ENCODE data around the gene KIAA1328. TPM values are rescaled to one million over a fixed set of nuclear protein-coding genes. Genes with fewer than 3 reads are reported as not detected.

Gene KIAA1328
- total and polyA plus RNA-seq, 2 donors, result 4.2 to 6.1 TPM

DNA sequence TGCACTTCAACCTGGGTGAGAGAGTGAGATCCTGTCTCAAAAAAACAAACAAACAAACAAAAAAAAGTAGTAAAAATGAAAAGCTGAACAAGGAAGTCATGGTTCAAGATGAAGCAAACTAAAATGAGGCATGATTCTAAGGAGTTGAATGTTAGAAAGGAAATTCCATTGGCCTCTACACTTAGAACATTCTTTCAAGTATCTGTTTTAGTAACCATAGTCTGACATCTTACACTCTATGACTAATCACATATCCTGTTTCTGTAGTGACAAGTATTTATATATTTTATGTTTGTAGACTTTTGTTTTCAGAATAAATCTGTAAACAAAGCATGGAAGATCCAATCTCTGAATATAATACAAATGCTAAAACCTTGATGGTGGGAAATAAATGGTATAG is 164.1 kb downstream of the KIAA1328 start:
- Histone ChIP-seq H3K36me3 (ENCODE audit: control insufficient read depth in 2 of 2, insufficient read depth in 2 of 2, low read length in 1 of 2) (no peaks in the 10 kb centered on the region), H3K27me3 (ENCODE audit: control insufficient read depth in 2 of 2, insufficient read depth in 1 of 2, low read length in 1 of 2) (no peaks in the 10 kb centered on the region), H3K4me1 (ENCODE audit: control insufficient read depth in 2 of 2, insufficient read depth in 2 of 2, low read length in 2 of 2) (no peaks in the 10 kb centered on the region), H3K9me3 (ENCODE audit: control insufficient read depth in 2 of 2, insufficient read depth in 1 of 2, low read length in 1 of 2) (peaks cover 0 to 6% of the 10 kb centered on the region in 2 donors), H3K4me3 (ENCODE audit: low read length in 2 of 2) (no peak overlapping the region), H3K27ac (ENCODE audit: low read depth in 1 of 2, low read length in 1 of 2) (no peak overlapping the region)
- DNase-seq (ENCODE audit: low read depth in 6 of 9, low spot score in 9 of 9), result no peak

DNA sequence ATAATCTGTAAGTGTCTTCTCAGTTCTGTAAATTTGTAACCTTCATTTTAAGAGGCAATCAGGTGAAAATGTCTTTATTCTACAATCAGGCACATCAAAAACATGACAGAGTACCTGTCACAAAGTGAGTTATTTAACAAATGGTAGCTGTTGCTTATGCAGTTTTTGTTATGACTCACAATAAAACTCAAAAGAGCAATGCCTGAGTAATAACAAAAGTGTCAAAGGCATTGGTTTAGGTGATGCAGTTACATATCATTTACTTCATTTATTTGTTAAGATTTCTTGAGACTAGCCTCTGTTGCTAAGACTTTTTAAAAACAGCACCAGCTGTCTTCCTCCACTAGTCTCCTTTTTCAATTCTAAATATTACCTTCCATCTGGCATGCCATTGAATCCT is 177.8 kb downstream of the KIAA1328 start:
- H3K4me1 ChIP-seq (ENCODE audit: control insufficient read depth in 2 of 2, insufficient read depth in 2 of 2, low read length in 2 of 2), result no peaks in the 10 kb centered on the region
- DNase-seq (ENCODE audit: low read depth in 6 of 9, low spot score in 9 of 9), result no peak

DNA sequence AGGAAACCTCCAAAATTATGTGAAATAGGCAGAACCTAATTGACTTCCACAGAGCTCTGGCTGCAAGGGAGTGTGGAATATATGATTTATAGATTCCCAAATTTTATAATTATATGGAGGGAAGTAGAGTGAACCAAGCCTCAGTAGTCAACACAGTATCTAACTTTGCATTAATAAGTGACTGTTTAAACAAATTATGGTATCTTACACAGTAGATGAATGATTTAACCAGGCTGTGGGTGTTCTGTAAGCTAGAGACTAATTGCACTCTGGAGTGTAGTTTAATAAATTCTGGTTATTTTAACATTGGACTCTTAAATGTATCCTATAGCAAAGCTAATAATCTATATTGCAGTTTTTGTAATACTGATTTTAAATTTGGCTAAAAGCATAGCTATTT is 183.5 kb downstream of the KIAA1328 start:
- Histone ChIP-seq H3K4me3 (ENCODE audit: low read length in 2 of 2) (no peak overlapping the region), H3K27ac (ENCODE audit: low read depth in 1 of 2, low read length in 1 of 2) (no peak overlapping the region), H3K9me3 (ENCODE audit: control insufficient read depth in 2 of 2, insufficient read depth in 1 of 2, low read length in 1 of 2) (no peaks in the 10 kb centered on the region), H3K27me3 (ENCODE audit: control insufficient read depth in 2 of 2, insufficient read depth in 1 of 2, low read length in 1 of 2) (no peaks in the 10 kb centered on the region), H3K36me3 (ENCODE audit: control insufficient read depth in 2 of 2, insufficient read depth in 2 of 2, low read length in 1 of 2) (no peaks in the 10 kb centered on the region), H3K4me1 (ENCODE audit: control insufficient read depth in 2 of 2, insufficient read depth in 2 of 2, low read length in 2 of 2) (no peaks in the 10 kb centered on the region)
- DNase-seq (ENCODE audit: low read depth in 6 of 9, low spot score in 9 of 9), result no peak

More for the DNA sequence above, 177.8 kb downstream of the KIAA1328 start:
- Histone ChIP-seq H3K36me3 (ENCODE audit: control insufficient read depth in 2 of 2, insufficient read depth in 2 of 2, low read length in 1 of 2) (no peaks in the 10 kb centered on the region), H3K4me3 (ENCODE audit: low read length in 2 of 2) (no peak overlapping the region), H3K27ac (ENCODE audit: low read depth in 1 of 2, low read length in 1 of 2) (no peak overlapping the region), H3K9me3 (ENCODE audit: control insufficient read depth in 2 of 2, insufficient read depth in 1 of 2, low read length in 1 of 2) (no peaks in the 10 kb centered on the region), H3K27me3 (ENCODE audit: control insufficient read depth in 2 of 2, insufficient read depth in 1 of 2, low read length in 1 of 2) (no peaks in the 10 kb centered on the region)

DNA sequence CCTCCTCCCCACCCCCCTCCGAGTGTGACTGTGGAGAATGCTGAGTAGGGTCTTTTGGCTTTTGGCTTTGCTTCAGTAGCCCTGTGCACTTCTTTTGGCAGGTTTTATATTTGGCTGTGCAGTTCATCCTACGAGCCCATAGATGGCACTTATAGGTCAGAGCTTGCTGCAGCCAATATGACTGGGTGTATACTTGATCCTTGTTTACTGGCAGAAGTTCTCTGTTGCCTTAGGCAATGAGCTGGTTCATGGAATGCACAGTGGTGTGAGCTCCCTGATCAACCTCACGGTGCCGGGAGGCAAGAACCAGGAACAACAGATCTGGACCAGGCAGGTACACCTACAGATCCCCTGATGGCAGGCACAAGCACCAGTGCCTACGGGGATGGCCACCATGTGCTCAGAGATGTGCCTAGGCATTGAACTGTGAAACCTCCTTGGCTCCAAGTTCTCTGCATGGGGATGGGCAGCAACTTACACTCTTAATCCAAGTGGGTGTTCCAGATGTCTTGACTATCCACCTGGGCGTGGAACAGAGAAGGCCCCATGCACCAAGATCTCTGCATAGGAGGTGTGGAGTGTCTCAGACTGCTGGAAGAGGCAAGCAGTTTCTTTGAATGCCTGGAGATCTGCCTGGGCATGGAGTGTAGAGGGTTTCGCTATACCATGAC is 190.4 kb downstream of the KIAA1328 start:
- Histone ChIP-seq H3K4me3 (ENCODE audit: low read length in 2 of 2) (no peak overlapping the region), H3K36me3 (ENCODE audit: control insufficient read depth in 2 of 2, insufficient read depth in 2 of 2, low read length in 1 of 2) (no peaks in the 10 kb centered on the region), H3K9me3 (ENCODE audit: control insufficient read depth in 2 of 2, insufficient read depth in 1 of 2, low read length in 1 of 2) (peaks cover 0 to 5% of the 10 kb centered on the region in 2 donors), H3K27ac (ENCODE audit: low read depth in 1 of 2, low read length in 1 of 2) (no peak overlapping the region), H3K4me1 (ENCODE audit: control insufficient read depth in 2 of 2, insufficient read depth in 2 of 2, low read length in 2 of 2) (no peaks in the 10 kb centered on the region), H3K27me3 (ENCODE audit: control insufficient read depth in 2 of 2, insufficient read depth in 1 of 2, low read length in 1 of 2) (no peaks in the 10 kb centered on the region)
- DNase-seq (ENCODE audit: low read depth in 6 of 9, low spot score in 9 of 9), result no peak
- 97% methylated on average over 7 of the region's 7 CpGs for WGBS

DNA sequence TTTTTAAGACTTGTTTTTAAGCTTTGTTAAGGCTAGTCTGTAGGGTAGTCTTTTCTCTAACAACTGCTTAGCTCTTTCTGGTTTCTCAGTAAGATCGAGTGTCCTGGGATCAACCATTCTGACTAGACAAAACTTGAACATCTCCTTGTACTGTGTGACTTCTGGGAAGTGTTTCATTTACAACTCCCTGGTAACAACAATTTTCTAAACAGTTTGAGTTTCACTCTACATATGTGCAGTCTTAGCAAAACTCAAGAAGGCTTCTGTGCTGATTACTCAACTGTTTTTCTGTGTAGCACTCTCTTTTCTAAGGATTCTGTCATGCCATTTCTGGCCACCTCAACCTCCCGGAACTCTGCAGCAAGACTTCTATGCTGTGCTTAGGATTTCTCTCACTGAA is 204.5 kb downstream of the KIAA1328 start:
- WGBS, result 97% methylated on average over 2 of the region's 2 CpGs
- Histone ChIP-seq H3K4me3 (ENCODE audit: low read length in 2 of 2) (no peak overlapping the region), H3K27me3 (ENCODE audit: control insufficient read depth in 2 of 2, insufficient read depth in 1 of 2, low read length in 1 of 2) (no peaks in the 10 kb centered on the region), H3K9me3 (ENCODE audit: control insufficient read depth in 2 of 2, insufficient read depth in 1 of 2, low read length in 1 of 2) (no peaks in the 10 kb centered on the region), H3K27ac (ENCODE audit: low read depth in 1 of 2, low read length in 1 of 2) (no peak overlapping the region), H3K36me3 (ENCODE audit: control insufficient read depth in 2 of 2, insufficient read depth in 2 of 2, low read length in 1 of 2) (no peaks in the 10 kb centered on the region), H3K4me1 (ENCODE audit: control insufficient read depth in 2 of 2, insufficient read depth in 2 of 2, low read length in 2 of 2) (no peaks in the 10 kb centered on the region)
- DNase-seq (ENCODE audit: low read depth in 6 of 9, low spot score in 9 of 9), result no peak

DNA sequence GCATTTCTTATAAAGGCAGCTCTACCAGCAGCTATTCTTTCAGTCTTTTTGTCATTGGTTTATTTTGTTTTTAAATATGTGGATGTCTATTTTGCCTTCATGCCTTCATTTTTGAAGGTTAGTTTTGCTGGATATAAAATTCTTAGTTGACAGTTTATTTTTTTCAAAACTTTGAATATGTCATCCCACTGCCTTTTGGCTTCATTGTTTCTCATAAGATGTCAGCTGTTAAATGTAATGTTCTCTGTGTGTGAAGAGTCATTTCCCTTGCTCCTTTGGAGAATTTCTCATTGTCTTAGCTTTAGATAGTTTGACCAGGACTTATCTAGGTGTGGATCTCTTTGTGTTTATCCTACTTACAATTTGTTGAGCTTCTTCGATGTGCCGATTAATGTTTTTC is 213.5 kb downstream of the KIAA1328 start:
- WGBS, result 97% methylated on average over 2 of the region's 2 CpGs
- Histone ChIP-seq H3K9me3 (ENCODE audit: control insufficient read depth in 2 of 2, insufficient read depth in 1 of 2, low read length in 1 of 2) (peaks cover 0 to 4% of the 10 kb centered on the region in 2 donors), H3K36me3 (ENCODE audit: control insufficient read depth in 2 of 2, insufficient read depth in 2 of 2, low read length in 1 of 2) (no peaks in the 10 kb centered on the region)

DNA sequence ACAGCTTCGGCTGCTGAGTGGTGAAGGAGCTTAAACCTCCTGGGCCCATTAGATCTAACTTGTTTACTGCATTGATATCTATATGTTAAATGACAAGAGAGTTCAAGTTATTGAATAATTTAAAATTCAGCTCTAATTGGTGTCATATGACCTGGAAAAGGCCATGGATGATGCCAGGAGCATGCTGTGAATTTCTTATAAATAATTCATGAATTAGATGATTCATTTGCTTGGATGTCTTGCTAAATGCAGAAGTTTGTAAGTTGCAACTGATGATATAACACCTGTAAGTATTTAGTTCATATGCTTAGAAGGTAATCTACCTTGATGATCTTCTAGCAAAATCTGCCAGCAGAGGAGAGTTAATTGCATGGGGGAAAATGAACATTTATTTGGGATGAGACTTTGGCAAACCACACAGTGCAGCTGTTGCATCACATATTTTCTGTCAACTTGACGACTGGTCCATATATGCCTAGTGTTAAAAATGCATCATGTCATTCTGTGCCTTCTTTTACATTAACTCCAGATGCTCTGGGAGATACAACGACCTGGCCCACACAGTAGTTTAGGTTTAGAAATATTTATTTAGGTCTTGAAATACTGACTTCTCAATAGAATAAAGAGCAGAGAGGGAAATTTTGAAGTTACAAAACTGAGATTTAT is 226.3 kb downstream of the KIAA1328 start:
- WGBS, result 94% methylated on average over 3 of the region's 3 CpGs
- no peak for DNase-seq (ENCODE audit: low read depth in 6 of 9, low spot score in 9 of 9)

More for the DNA sequence above, 213.5 kb downstream of the KIAA1328 start:
- H3K4me1 ChIP-seq (ENCODE audit: control insufficient read depth in 2 of 2, insufficient read depth in 2 of 2, low read length in 2 of 2), result no peaks in the 10 kb centered on the region
- DNase-seq (ENCODE audit: low read depth in 6 of 9, low spot score in 9 of 9), result no peak
- H3K27ac ChIP-seq (ENCODE audit: low read depth in 1 of 2, low read length in 1 of 2), result no peak overlapping the region
- no peaks in the 10 kb centered on the region for H3K27me3 ChIP-seq (ENCODE audit: control insufficient read depth in 2 of 2, insufficient read depth in 1 of 2, low read length in 1 of 2)
- no peak overlapping the region for H3K4me3 ChIP-seq (ENCODE audit: low read length in 2 of 2)

DNA sequence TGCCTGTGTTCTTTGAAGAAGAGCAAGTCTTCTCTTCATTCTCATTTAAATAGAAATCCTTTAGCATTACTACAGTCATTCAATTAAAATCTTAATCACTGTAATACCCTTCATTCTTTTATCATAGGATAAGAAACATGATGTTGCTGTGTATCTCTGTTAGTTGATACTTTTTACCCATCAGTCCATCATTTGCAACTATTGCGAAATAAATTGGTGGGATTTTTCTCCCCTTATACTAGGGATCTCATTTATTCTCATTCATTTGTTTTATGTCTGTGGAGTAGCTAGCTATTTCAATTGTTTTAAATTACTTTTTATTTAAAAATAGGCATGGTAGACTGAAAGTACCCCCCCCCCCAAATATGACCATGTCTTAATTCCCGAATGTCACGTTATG is 235.3 kb downstream of the KIAA1328 start:
- no peaks in the 10 kb centered on the region for H3K27me3 ChIP-seq (ENCODE audit: control insufficient read depth in 2 of 2, insufficient read depth in 1 of 2, low read length in 1 of 2)
- DNase-seq (ENCODE audit: low read depth in 6 of 9, low spot score in 9 of 9), result no peak
- H3K27ac ChIP-seq (ENCODE audit: low read depth in 1 of 2, low read length in 1 of 2), result no peak overlapping the region
- H3K36me3 ChIP-seq (ENCODE audit: control insufficient read depth in 2 of 2, insufficient read depth in 2 of 2, low read length in 1 of 2), result no peaks in the 10 kb centered on the region
- no peaks in the 10 kb centered on the region for H3K9me3 ChIP-seq (ENCODE audit: control insufficient read depth in 2 of 2, insufficient read depth in 1 of 2, low read length in 1 of 2)
- WGBS, result 96% methylated on average over 3 of the region's 3 CpGs
- H3K4me3 ChIP-seq (ENCODE audit: low read length in 2 of 2), result no peak overlapping the region
- no peaks in the 10 kb centered on the region for H3K4me1 ChIP-seq (ENCODE audit: control insufficient read depth in 2 of 2, insufficient read depth in 2 of 2, low read length in 2 of 2)

More for the DNA sequence above, 226.3 kb downstream of the KIAA1328 start:
- no peaks in the 10 kb centered on the region for H3K27me3 ChIP-seq (ENCODE audit: control insufficient read depth in 2 of 2, insufficient read depth in 1 of 2, low read length in 1 of 2)
- no peak overlapping the region for H3K27ac ChIP-seq (ENCODE audit: low read depth in 1 of 2, low read length in 1 of 2)
- no peaks in the 10 kb centered on the region for H3K4me1 ChIP-seq (ENCODE audit: control insufficient read depth in 2 of 2, insufficient read depth in 2 of 2, low read length in 2 of 2)
- no peak overlapping the region for H3K4me3 ChIP-seq (ENCODE audit: low read length in 2 of 2)
- H3K36me3 ChIP-seq (ENCODE audit: control insufficient read depth in 2 of 2, insufficient read depth in 2 of 2, low read length in 1 of 2), result no peaks in the 10 kb centered on the region
- H3K9me3 ChIP-seq (ENCODE audit: control insufficient read depth in 2 of 2, insufficient read depth in 1 of 2, low read length in 1 of 2), result no peaks in the 10 kb centered on the region

DNA sequence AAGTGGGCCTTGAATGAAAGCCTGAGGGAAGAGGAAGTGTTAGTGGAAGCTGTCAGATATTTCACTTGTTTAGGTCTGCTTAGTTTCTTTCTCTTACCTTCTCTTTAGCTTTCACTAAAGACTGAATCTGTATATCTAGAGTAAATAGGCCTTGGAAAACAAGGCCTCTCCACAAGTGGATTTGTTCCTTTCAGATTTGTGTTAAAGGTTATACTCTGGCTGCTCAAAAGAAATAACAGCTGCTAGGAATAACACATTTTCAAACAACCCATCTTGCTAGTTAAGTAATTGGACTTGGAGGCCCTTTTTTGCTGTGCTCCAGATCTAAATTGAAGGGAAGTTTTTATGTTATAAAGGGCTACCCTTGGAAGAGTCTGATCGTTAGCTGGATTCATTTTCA is 236.3 kb downstream of the KIAA1328 start:
- no peaks in the 10 kb centered on the region for H3K36me3 ChIP-seq (ENCODE audit: control insufficient read depth in 2 of 2, insufficient read depth in 2 of 2, low read length in 1 of 2)
- no peak overlapping the region for H3K4me3 ChIP-seq (ENCODE audit: low read length in 2 of 2)
- DNase-seq (ENCODE audit: low read depth in 6 of 9, low spot score in 9 of 9), result no peak
- WGBS, result 97% methylated on average over 1 of the region's 1 CpG
- no peaks in the 10 kb centered on the region for H3K9me3 ChIP-seq (ENCODE audit: control insufficient read depth in 2 of 2, insufficient read depth in 1 of 2, low read length in 1 of 2)
- no peaks in the 10 kb centered on the region for H3K27me3 ChIP-seq (ENCODE audit: control insufficient read depth in 2 of 2, insufficient read depth in 1 of 2, low read length in 1 of 2)
- H3K4me1 ChIP-seq (ENCODE audit: control insufficient read depth in 2 of 2, insufficient read depth in 2 of 2, low read length in 2 of 2), result no peaks in the 10 kb centered on the region
- H3K27ac ChIP-seq (ENCODE audit: low read depth in 1 of 2, low read length in 1 of 2), result no peak overlapping the region

All from thymus (tissue), 11 donors.